Activated CD4-positive, CD25-positive, alpha-beta regulatory T cell treated with anti-CD3 and anti-CD28 coated beads, Interleukin-2, amount 50 U/mL, for 24 hours (primary cell): ENCODE measurements around the gene DEFB129.
A peak's percentile ranks its signal among the peaks of the same experiment; 100 is the strongest.
"Not testable (repeated sequence)": the region's sequence is repeated elsewhere in the genome, so short reads cannot be mapped to it uniquely, and the experiment has no call there.

Experiments
- ATAC-seq, 2 donors: fragments of 150-1000 bp; cut with Tn5 transposase; one replicate each; pipeline ENCODE4 v1.10.0; 2021; ENCODE audit warnings: mild to moderate bottlenecking in 1 of 2, moderate library complexity in 1 of 2

The DEFB129 gene

GRCh38 chr20:226958-227357 lies at the start of gene DEFB129:
Gene DEFB129 (plus strand): TSS chr20:227258. CDS start chr20:227289, 31 bp downstream.
- no peak for ATAC-seq

GRCh38 chr20:184288-184687 lies 42.8 kb upstream of the DEFB129 start:
- no peak for ATAC-seq

GRCh38 chr20:187733-188132 lies 39.3 kb upstream of the DEFB129 start:
- no peak for ATAC-seq

- no peak for ATAC-seq
These were observed 37.4 kb upstream of the DEFB129 start, which contains the start of gene DEFB128 for GRCh38 chr20:189611-190010. Gene DEFB128 (minus strand): TSS chr20:189711. CDS start chr20:189623, 88 bp downstream.

- ATAC-seq, result no peak
These were observed 28.8 kb upstream of the DEFB129 start for GRCh38 chr20:198225-198624.

- no peak for ATAC-seq
These were observed 27.1 kb upstream of the DEFB129 start for GRCh38 chr20:199996-200395.

GRCh38 chr20:203630-204029 lies 23.4 kb upstream of the DEFB129 start:
- not testable (repeated sequence) for ATAC-seq

GRCh38 chr20:208942-209566 lies 18.0 kb upstream of the DEFB129 start:
- ATAC-seq, result peak; percentile 60 to 78

GRCh38 chr20:210809-211502 lies 16.1 kb upstream of the DEFB129 start:
- ATAC-seq, result no peak

- ATAC-seq, result no peak
These were observed 12.7 kb upstream of the DEFB129 start for GRCh38 chr20:214383-214782.

- no peak for ATAC-seq
These were observed 11.3 kb upstream of the DEFB129 start for GRCh38 chr20:215796-216195.

GRCh38 chr20:217266-217665 lies 9.8 kb upstream of the DEFB129 start:
- ATAC-seq, result no peak

GRCh38 chr20:219290-220115 lies 7.6 kb upstream of the DEFB129 start:
- ATAC-seq, result no peak

- ATAC-seq, result no peak
These were observed 5.7 kb upstream of the DEFB129 start for GRCh38 chr20:221258-221830.

- ATAC-seq, result not testable (repeated sequence)
These were observed 1.2 kb upstream of the DEFB129 start for GRCh38 chr20:225879-226278.

GRCh38 chr20:227439-228105 lies 514 bp downstream of the DEFB129 start:
- ATAC-seq, result no peak

- no peak for ATAC-seq
These were observed 8.8 kb downstream of the DEFB129 start for GRCh38 chr20:235891-236290.

GRCh38 chr20:237489-237888 lies 10.4 kb downstream of the DEFB129 start:
- peak; percentile 63 to 64 for ATAC-seq

GRCh38 chr20:237929-238328 lies 10.9 kb downstream of the DEFB129 start:
- ATAC-seq, result peak; percentile 88 to 90

- ATAC-seq, result no peak
These were observed 15.8 kb downstream of the DEFB129 start for GRCh38 chr20:242905-243304.

GRCh38 chr20:251354-251753 lies 24.3 kb downstream of the DEFB129 start:
- ATAC-seq, result no peak

GRCh38 chr20:252801-253200 lies 25.7 kb downstream of the DEFB129 start:
- ATAC-seq, result no peak

GRCh38 chr20:253447-253846 lies 26.4 kb downstream of the DEFB129 start:
- not testable (repeated sequence) for ATAC-seq
